Esophagus squamous epithelium (tissue), 4 donors: ENCODE data around the gene ACVR2B.

ENCODE experiments used
- CTCF ChIP-seq, 6 experiments: fragments of 450-650 bp in 4 of 6; fragments of 200-600 bp in 2 of 6; sonication (generic) in 2 of 6; IDR thresholded peaks; one replicate each; pipeline ENCODE4 v1.5.1; 2016 to 2019; ENCODE audit warnings: antibody characterized with exemption in 6 of 6, mild to moderate bottlenecking in 4 of 6, moderate library complexity in 4 of 6
- POLR2A ChIP-seq, 4 donors: fragments of 450-650 bp; IDR thresholded peaks; one replicate each; pipeline ENCODE4 v1.6.1; 2017; ENCODE audit warnings: antibody characterized with exemption in 4 of 4, mild to moderate bottlenecking in 4 of 4, moderate library complexity in 3 of 4

- no peak for TF ChIP-seq CTCF (IDR thresholded peaks at IDR 0.05)
- TF ChIP-seq POLR2A (IDR thresholded peaks at IDR 0.05): no peak
These were observed 29.3 kb downstream of the ACVR2B start for GRCh38 chr3:38482951-38483350.
